Tongue (tissue), 2 donors: ENCODE data around the gene SPSB3. TPM values are rescaled to one million over a fixed set of nuclear protein-coding genes. Genes with fewer than 3 reads are reported as not detected.

Experiments
- DNase-seq: peaks from one replicate; pipeline ENCODE4 v3.0.0-alpha.2; 2015
- total RNA-seq: library from RNA; depleted of rRNA; stranded (reverse); fragments of >200 nt; gene quantifications from one replicate; pipeline ENCODE4 v1.2.3, GENCODE V29; 2014

SPSB3 gene
- total RNA-seq, 1 donor from 2014 or later, result 43.5 TPM

GRCh38 chr16:1775006-1775845, 7.1 kb downstream of the SPSB3 start:
- no peak for DNase-seq

- DNase-seq, result no peak
These were observed 8.0 kb downstream of the SPSB3 start for GRCh38 chr16:1774448-1774780.

- no peak for DNase-seq
These were observed 8.5 kb downstream of the SPSB3 start for GRCh38 chr16:1773703-1774447.

- peak; percentile 93 for DNase-seq
These were observed 9.3 kb downstream of the SPSB3 start, which contains the start of gene MRPS34 for GRCh38 chr16:1772908-1773702. Gene MRPS34 (minus strand): TSS chr16:1773134. CDS start chr16:1773119, 15 bp downstream.

GRCh38 chr16:1772362-1772907, 9.9 kb downstream of the SPSB3 start, which contains the start of gene EME2:
Gene EME2 (plus strand): TSS chr16:1772810. CDS start chr16:1773228, 418 bp downstream.
- no peak for DNase-seq

- DNase-seq, result no peak
These were observed 10.5 kb downstream of the SPSB3 start for GRCh38 chr16:1771864-1772361.

- DNase-seq, result peak; percentile 80
These were observed 11.0 kb downstream of the SPSB3 start, which contains the start of gene NME3 for GRCh38 chr16:1771188-1771863. Gene NME3 (minus strand): TSS chr16:1771543. CDS start chr16:1771534, 9 bp downstream.

GRCh38 chr16:1770328-1771187, 11.8 kb downstream of the SPSB3 start:
- DNase-seq, result peak; percentile 37

- DNase-seq, result no peak
These were observed 12.7 kb downstream of the SPSB3 start for GRCh38 chr16:1769402-1770300.

- DNase-seq, result no peak
These were observed 13.5 kb downstream of the SPSB3 start for GRCh38 chr16:1768767-1769401.

- no peak for DNase-seq
These were observed 14.2 kb downstream of the SPSB3 start for GRCh38 chr16:1768061-1768766.

GRCh38 chr16:1767116-1767994, 15.0 kb downstream of the SPSB3 start:
- no peak for DNase-seq

- no peak for DNase-seq
These were observed 15.7 kb downstream of the SPSB3 start for GRCh38 chr16:1766701-1767100.

- DNase-seq, result no peak
These were observed 16.1 kb downstream of the SPSB3 start for GRCh38 chr16:1766231-1766630.

- no peak for DNase-seq
These were observed 16.5 kb downstream of the SPSB3 start for GRCh38 chr16:1765826-1766225.

- no peak for DNase-seq
These were observed 17.4 kb downstream of the SPSB3 start for GRCh38 chr16:1764971-1765370.
